SK-N-DZ (cell line): Measurements from ENCODE around the gene DEUP1.

Source experiments
- DNase-seq: peaks from one replicate; pipeline ENCODE4 v3.0.0-alpha.2; 2015; ENCODE audit warnings: low spot score

The DEUP1 gene

GRCh38 chr11:93477684-93478234 is 147.2 kb downstream of the DEUP1 start:
- DNase-seq = peak; percentile 37

- DNase-seq = no peak
Observed at GRCh38 chr11:93478841-93479240, 148.3 kb downstream of the DEUP1 start.

- no peak for DNase-seq
Observed at GRCh38 chr11:93480256-93480655, 149.7 kb downstream of the DEUP1 start.

- DNase-seq = no peak
Observed at GRCh38 chr11:93480756-93481155, 150.2 kb downstream of the DEUP1 start.

- no peak for DNase-seq
Observed at GRCh38 chr11:93481279-93481678, 150.7 kb downstream of the DEUP1 start.

GRCh38 chr11:93481696-93482095 is 151.2 kb downstream of the DEUP1 start:
- no peak for DNase-seq

- no peak for DNase-seq
Observed at GRCh38 chr11:93482556-93482955, 152.0 kb downstream of the DEUP1 start.

GRCh38 chr11:93484716-93485115 is 154.2 kb downstream of the DEUP1 start:
- no peak for DNase-seq

GRCh38 chr11:93485983-93486382 is 155.4 kb downstream of the DEUP1 start:
- DNase-seq = no peak

- peak; percentile 45 for DNase-seq
Observed at GRCh38 chr11:93487032-93487483, 156.5 kb downstream of the DEUP1 start.
